H9 (cell line): Measurements from ENCODE around the gene NADK. TPM values are rescaled to one million over a fixed set of nuclear protein-coding genes. Genes with fewer than 3 reads are reported as not detected.

ENCODE experiments used
- DNase-seq: peaks from one replicate; pipeline ENCODE4 v3.0.0-alpha.2; 2017
- H2AFZ ChIP-seq: one replicate; pipeline ENCODE4 v1.6.1; 2013; ENCODE audit warnings: mild to moderate bottlenecking, low read length, control low read depth, moderate library complexity
- H2AK5ac ChIP-seq: 2 replicates; pipeline ENCODE4 v1.6.1; 2013; ENCODE audit warnings: low read length, control low read depth, mixed read lengths; ENCODE audit not compliant: insufficient read length
- H2BK120ac ChIP-seq: one replicate; pipeline ENCODE4 v1.6.1; 2013; ENCODE audit warnings: low read depth, mild to moderate bottlenecking, low read length, control low read depth, inconsistent platforms; ENCODE audit not compliant: poor library complexity, severe bottlenecking
- H2BK12ac ChIP-seq: 2 replicates; pipeline ENCODE4 v1.6.1; 2013; ENCODE audit warnings: low read length, control low read depth, mixed read lengths, low read depth; ENCODE audit not compliant: insufficient read length
- H2BK15ac ChIP-seq: 2 replicates; pipeline ENCODE4 v1.6.1; 2013; ENCODE audit warnings: low read depth, low read length, control low read depth
- H2BK20ac ChIP-seq: one replicate; pipeline ENCODE4 v1.6.1; 2013; ENCODE audit warnings: low read depth, mild to moderate bottlenecking, low read length, control low read depth, inconsistent platforms; ENCODE audit not compliant: poor library complexity, severe bottlenecking
- H2BK5ac ChIP-seq: 2 replicates; pipeline ENCODE4 v1.6.1; 2013; ENCODE audit warnings: low read length, control low read depth, mixed read lengths; ENCODE audit not compliant: insufficient read length
- H3K14ac ChIP-seq: 2 replicates; pipeline ENCODE4 v1.6.1; 2013; ENCODE audit warnings: low read length, control low read depth; ENCODE audit not compliant: insufficient read depth
- H3K18ac ChIP-seq: 2 replicates; pipeline ENCODE4 v1.6.1; 2013; ENCODE audit warnings: low read depth, mild to moderate bottlenecking, mixed read lengths, low read length, control low read depth; ENCODE audit not compliant: insufficient read length
- H3K23ac ChIP-seq: 2 replicates; pipeline ENCODE4 v1.6.1; 2013; ENCODE audit warnings: low read length, control low read depth, mixed read lengths, low read depth; ENCODE audit not compliant: insufficient read length
- H3K23me2 ChIP-seq: 2 replicates; pipeline ENCODE4 v1.6.1; 2013; ENCODE audit warnings: low read depth, mild to moderate bottlenecking, mixed read lengths, low read length, control low read depth; ENCODE audit not compliant: insufficient read length, poor library complexity, severe bottlenecking
- H3K27ac ChIP-seq: 2 replicates; pipeline ENCODE4 v1.5.1; 2013; ENCODE audit warnings: low read length, control low read depth, mixed read lengths, low read depth; ENCODE audit not compliant: insufficient read length
- H3K27me3 ChIP-seq: 2 replicates; pipeline ENCODE4 v1.6.1; 2013; ENCODE audit warnings: low read length, control low read depth, inconsistent platforms; ENCODE audit not compliant: insufficient read depth
- H3K4ac ChIP-seq: 2 replicates; pipeline ENCODE4 v1.6.1; 2013; ENCODE audit warnings: low read depth, mild to moderate bottlenecking, control low read depth, inconsistent platforms, low read length, moderate library complexity
- H3K4me1 ChIP-seq: 2 replicates; pipeline ENCODE4 v1.6.1; 2013; ENCODE audit warnings: low read length, control low read depth, inconsistent platforms; ENCODE audit not compliant: insufficient read depth
- H3K4me2 ChIP-seq: 2 replicates; pipeline ENCODE4 v1.6.1; 2013; ENCODE audit warnings: low read length, control low read depth, mixed read lengths; ENCODE audit not compliant: insufficient read length, insufficient read depth
- H3K56ac ChIP-seq: 2 replicates; pipeline ENCODE4 v1.6.1; 2013; ENCODE audit warnings: low read depth, mild to moderate bottlenecking, mixed read lengths, low read length, control low read depth; ENCODE audit not compliant: insufficient read length
- H3K79me1 ChIP-seq: 2 replicates; pipeline ENCODE4 v1.6.1; 2013; ENCODE audit warnings: low read depth, mild to moderate bottlenecking, moderate library complexity, low read length, control low read depth, inconsistent platforms; ENCODE audit not compliant: insufficient read depth, poor library complexity, severe bottlenecking
- H3K79me2 ChIP-seq: 2 replicates; pipeline ENCODE4 v1.6.1; 2013; ENCODE audit warnings: low read length, control low read depth, inconsistent platforms; ENCODE audit not compliant: insufficient read depth
- H3K9ac ChIP-seq: 2 replicates; pipeline ENCODE4 v1.6.1; 2013; ENCODE audit warnings: low read length, control low read depth, mixed read lengths; ENCODE audit not compliant: insufficient read length; ENCODE audit errors: extremely low read depth
- H3K9me3 ChIP-seq: one replicate; pipeline ENCODE4 v1.6.1; 2013; ENCODE audit warnings: low read depth, low read length, inconsistent platforms; ENCODE audit not compliant: control insufficient read depth
- H3T11ph ChIP-seq: one replicate; pipeline ENCODE4 v1.6.1; 2013; ENCODE audit warnings: mild to moderate bottlenecking, low read length, control low read depth, inconsistent platforms
- H4K20me1 ChIP-seq: one replicate; pipeline ENCODE4 v1.6.1; 2013; ENCODE audit not compliant: control insufficient read depth, insufficient read length, insufficient read depth
- H4K5ac ChIP-seq: 2 replicates; pipeline ENCODE4 v1.6.1; 2013; ENCODE audit warnings: low read depth, mild to moderate bottlenecking, mixed read lengths, low read length, control low read depth; ENCODE audit not compliant: insufficient read length
- H4K8ac ChIP-seq: replicated peaks from 2 replicates; pipeline ENCODE4 v1.6.1; 2013; ENCODE audit warnings: low read length, control low read depth, mixed read lengths, low read depth; ENCODE audit not compliant: insufficient read length
- H4K91ac ChIP-seq: 2 replicates; pipeline ENCODE4 v1.6.1; 2013; ENCODE audit warnings: low read depth, mild to moderate bottlenecking, moderate library complexity, mixed read lengths, low read length, control low read depth; ENCODE audit not compliant: insufficient read length
- H3K27ac Mint-ChIP-seq, 3 experiments: 2 replicates in 2 of 3; 3 replicates in 1 of 3; pipeline ENCODE4 v1.8.0; 2020 to 2021; ENCODE audit warnings: mixed read lengths in 3 of 3, mild to moderate bottlenecking in 1 of 3, moderate library complexity in 1 of 3
- H3K27me3 Mint-ChIP-seq: 2 replicates; pipeline ENCODE4 v1.8.0; 2021; ENCODE audit warnings: low read depth, mild to moderate bottlenecking, moderate library complexity, mixed read lengths
- H3K36me3 Mint-ChIP-seq, 3 experiments: 2 replicates in 2 of 3; 3 replicates in 1 of 3; pipeline ENCODE4 v1.8.0; 2020 to 2021; ENCODE audit warnings: low read depth in 3 of 3, mixed read lengths in 3 of 3; ENCODE audit not compliant: insufficient read depth in 1 of 3
- H3K4me1 Mint-ChIP-seq, 2 experiments: 2 replicates each; pipeline ENCODE4 v1.8.0; 2020; ENCODE audit warnings: mixed read lengths in 2 of 2
- H3K4me3 Mint-ChIP-seq, 2 experiments: 2 replicates in 1 of 2; 3 replicates in 1 of 2; pipeline ENCODE4 v1.8.0; 2020 to 2021; ENCODE audit warnings: mild to moderate bottlenecking in 2 of 2, mixed read lengths in 2 of 2, moderate library complexity in 1 of 2
- H3K9me3 Mint-ChIP-seq, 2 experiments: 2 replicates in 1 of 2; 3 replicates in 1 of 2; pipeline ENCODE4 v1.8.0; 2020; ENCODE audit warnings: mild to moderate bottlenecking in 2 of 2, mixed read lengths in 2 of 2, moderate library complexity in 1 of 2
- CTCF ChIP-seq: fragments of 200-600 bp; sonication (generic); conservative IDR thresholded peaks from 3 replicates; pipeline ENCODE4 v1.8.0; 2021; ENCODE audit warnings: antibody characterized with exemption, mild to moderate bottlenecking
- WGBS: extraction: QIAGEN DNeasy Blood & Tissue Kit; methylation state at CpG from one replicate; pipeline ENCODE4 v1.1.7; 2013; ENCODE audit warnings: missing lambda C conversion rate, low lambda C conversion rate, mixed read lengths; ENCODE audit not compliant: insufficient read length; ENCODE audit errors: extremely low coverage; 5-methylcytosine and 5-hydroxymethylcytosine counted together
- total RNA-seq: library from RNA; stranded (reverse); gene quantifications from 2 replicates; pipeline ENCODE4 v1.2.1, GENCODE V29; 2021

NADK gene
- total RNA-seq, 1 experiment from 2014 or later: 105 TPM

- Histone ChIP-seq H3K27me3 (no peaks in the 10 kb centered on the region), H3K9me3 (peaks cover 4% of the 10 kb centered on the region), H3K23me2 (no peaks in the 10 kb centered on the region), H3K4me2 (no peak overlapping the region), H4K5ac (no peak overlapping the region), H2BK20ac (no peak overlapping the region), H3K79me1 (peaks cover 26% of the 10 kb centered on the region), H2AK5ac (no peak overlapping the region), H2AFZ (no peak overlapping the region), H2BK5ac (no peak overlapping the region), H4K20me1 (no peaks in the 10 kb centered on the region), H3K56ac (no peak overlapping the region), H3T11ph (no peak overlapping the region), H2BK15ac (no peak overlapping the region), H3K18ac (no peak overlapping the region), H2BK12ac (no peak overlapping the region), H3K79me2 (peaks cover 24% of the 10 kb centered on the region; the same call in 1 of the 2 replicates), H3K9ac (no peak overlapping the region), H3K4ac (no peak overlapping the region), H4K8ac (no peak overlapping the region), H3K4me1 (no peaks in the 10 kb centered on the region), H3K23ac (no peak overlapping the region), H4K91ac (no peak overlapping the region), H2BK120ac (no peak overlapping the region), H3K27ac (no peak overlapping the region), H3K14ac (no peak overlapping the region)
- H3K9me3 Mint-ChIP-seq: peaks cover 18 to 21% of the 10 kb centered on the region in 2 experiments
- no peak for DNase-seq
- H3K36me3 Mint-ChIP-seq: peaks cover 47 to 68% (median 55%) of the 10 kb centered on the region in 3 experiments
- H3K4me1 Mint-ChIP-seq: peaks cover 0 to 2% of the 10 kb centered on the region in 2 experiments; a peak in 1 of 4 replicates
- H3K27ac Mint-ChIP-seq: no peak overlapping the region
- WGBS: no CpG with 5 or more reads among the region's 3 CpGs
- no peak for TF ChIP-seq CTCF
- H3K4me3 Mint-ChIP-seq: no peak overlapping the region
- no peaks in the 10 kb centered on the region for H3K27me3 Mint-ChIP-seq
Observed at GRCh38 chr1:1770102-1770501, 8.2 kb downstream of the NADK start.
